Ascending aorta (tissue), 2 donors: ENCODE results near the gene RHOA. TPM values are rescaled to one million over a fixed set of nuclear protein-coding genes. Genes with fewer than 3 reads are reported as not detected.

Experiments
- DNase-seq, 2 donors: peaks; one replicate each; pipeline ENCODE4 v3.0.0-alpha.2; 2019; ENCODE audit warnings: low spot score in 2 of 2
- H3K27ac ChIP-seq, 2 donors: fragments of 200-600 bp; sonication (generic); one replicate each; pipeline ENCODE4 v1.5.1; 2016 to 2017; ENCODE audit warnings: mild to moderate bottlenecking in 1 of 2
- H3K27me3 ChIP-seq: fragments of 200-600 bp; sonication (generic); one replicate; pipeline ENCODE4 v1.5.1; 2017
- H3K36me3 ChIP-seq, 2 donors: fragments of 200-600 bp; sonication (generic); one replicate each; pipeline ENCODE4 v1.5.1; 2016
- H3K4me1 ChIP-seq, 2 donors: fragments of 200-600 bp; sonication (generic); one replicate each; pipeline ENCODE4 v1.5.1; 2016 to 2017; ENCODE audit warnings: mild to moderate bottlenecking in 1 of 2
- H3K4me3 ChIP-seq, 2 donors: fragments of 200-600 bp; sonication (generic); one replicate each; pipeline ENCODE4 v1.5.1; 2016 to 2017; ENCODE audit warnings: mild to moderate bottlenecking in 1 of 2
- H3K9me3 ChIP-seq, 2 donors: fragments of 200-600 bp; sonication (generic); one replicate each; pipeline ENCODE4 v1.5.1; 2016
- intact Hi-C: fragments of 100-400 bp; cut with DNase I; formaldehyde crosslinking; loops from one replicate; pipeline ENCODE4 v1.15.1; 2023
- total RNA-seq: library from RNA; depleted of rRNA; stranded (reverse); fragments of >200 nt; gene quantifications from one replicate; pipeline ENCODE4 v1.1.0, GENCODE V29; 2016
- TF ChIP-seq, protein P1 (sequence below), 3 experiments: fragments of 200-600 bp in 2 of 3; fragments of 450-650 bp in 1 of 3; sonication (generic) in 2 of 3; IDR thresholded peaks; one replicate each; pipeline ENCODE4 v1.5.1; 2016 to 2019; ENCODE audit warnings: antibody characterized with exemption in 3 of 3, mild to moderate bottlenecking in 1 of 3, moderate library complexity in 1 of 3

The RHOA gene
- total RNA-seq, 1 donor from 2014 or later = 426 TPM

DNA sequence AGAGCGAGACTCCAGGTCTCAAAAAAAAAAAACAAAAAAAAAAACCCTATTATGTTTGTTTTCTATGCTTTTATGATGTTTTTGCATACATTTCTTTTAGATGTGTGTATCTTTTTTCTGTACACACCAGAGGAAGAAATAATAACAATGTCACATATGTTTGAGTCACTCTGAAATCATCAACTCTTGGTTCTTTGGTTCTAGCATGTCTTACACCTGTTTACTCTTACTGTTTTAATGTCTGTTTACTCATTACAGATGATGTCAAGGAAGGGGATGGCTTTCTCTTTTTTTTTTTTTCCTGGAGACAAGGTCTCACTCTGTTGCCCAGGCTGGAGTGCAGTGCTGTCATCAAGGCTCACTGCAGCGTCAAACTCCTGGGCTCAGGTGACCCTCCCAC, 24.1 kb downstream of the RHOA start:
- intact Hi-C loops = no loop called here
- TF ChIP-seq, protein P1, sequence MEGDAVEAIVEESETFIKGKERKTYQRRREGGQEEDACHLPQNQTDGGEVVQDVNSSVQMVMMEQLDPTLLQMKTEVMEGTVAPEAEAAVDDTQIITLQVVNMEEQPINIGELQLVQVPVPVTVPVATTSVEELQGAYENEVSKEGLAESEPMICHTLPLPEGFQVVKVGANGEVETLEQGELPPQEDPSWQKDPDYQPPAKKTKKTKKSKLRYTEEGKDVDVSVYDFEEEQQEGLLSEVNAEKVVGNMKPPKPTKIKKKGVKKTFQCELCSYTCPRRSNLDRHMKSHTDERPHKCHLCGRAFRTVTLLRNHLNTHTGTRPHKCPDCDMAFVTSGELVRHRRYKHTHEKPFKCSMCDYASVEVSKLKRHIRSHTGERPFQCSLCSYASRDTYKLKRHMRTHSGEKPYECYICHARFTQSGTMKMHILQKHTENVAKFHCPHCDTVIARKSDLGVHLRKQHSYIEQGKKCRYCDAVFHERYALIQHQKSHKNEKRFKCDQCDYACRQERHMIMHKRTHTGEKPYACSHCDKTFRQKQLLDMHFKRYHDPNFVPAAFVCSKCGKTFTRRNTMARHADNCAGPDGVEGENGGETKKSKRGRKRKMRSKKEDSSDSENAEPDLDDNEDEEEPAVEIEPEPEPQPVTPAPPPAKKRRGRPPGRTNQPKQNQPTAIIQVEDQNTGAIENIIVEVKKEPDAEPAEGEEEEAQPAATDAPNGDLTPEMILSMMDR (IDR thresholded peaks at IDR 0.05) = no peak
- Histone ChIP-seq H3K4me3 (no peak overlapping the region), H3K9me3 (no peaks in the 10 kb centered on the region), H3K27me3 (no peaks in the 10 kb centered on the region), H3K27ac (no peak overlapping the region), H3K4me1 (peaks cover 0 to 21% of the 10 kb centered on the region in 2 donors), H3K36me3 (no peaks in the 10 kb centered on the region)
- DNase-seq = no peak

DNA sequence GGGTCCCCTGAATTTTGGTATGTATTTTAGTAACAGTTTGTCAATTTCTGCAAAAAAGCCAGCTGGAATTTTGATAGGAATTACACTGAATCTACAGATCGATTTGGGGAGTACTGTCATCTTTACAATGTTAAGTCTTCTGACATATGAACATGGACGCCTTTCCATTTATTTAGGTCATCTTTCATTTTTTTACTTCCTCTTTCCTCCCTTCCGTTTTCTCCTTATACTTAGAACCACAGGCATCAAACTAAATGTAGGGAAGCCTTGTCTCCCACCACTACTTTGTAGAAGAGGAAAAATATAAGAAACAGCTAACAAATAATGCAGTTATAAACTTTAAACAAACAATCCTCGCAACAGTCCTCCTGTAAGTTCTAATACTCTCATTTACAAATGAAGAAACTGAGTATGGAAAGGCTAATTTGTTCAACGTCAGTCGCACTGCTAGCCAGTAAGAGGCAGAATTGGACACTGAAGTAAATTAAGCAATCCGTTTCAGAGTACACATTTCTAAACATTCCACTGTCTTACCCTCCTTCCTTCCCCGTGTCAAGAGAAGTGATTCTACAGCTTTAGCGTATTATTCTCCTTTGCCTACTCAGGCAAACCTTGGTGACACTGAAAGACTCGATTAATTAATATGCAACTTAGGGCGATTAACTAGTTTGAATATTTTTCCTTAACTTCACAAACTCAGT, 25.6 kb downstream of the RHOA start:
- H3K4me1 ChIP-seq = peaks cover 0 to 23% of the 10 kb centered on the region in 2 donors
- H3K9me3 ChIP-seq = no peaks in the 10 kb centered on the region
- no peak for DNase-seq
- intact Hi-C loops = no loop called here
- no peaks in the 10 kb centered on the region for H3K36me3 ChIP-seq
- TF ChIP-seq, protein P1 (IDR thresholded peaks at IDR 0.05) = no peak
- H3K4me3 ChIP-seq = no peak overlapping the region
- H3K27ac ChIP-seq = peak overlapping the region in 1 of 2 donors; percentile 39
- H3K27me3 ChIP-seq = no peaks in the 10 kb centered on the region

DNA sequence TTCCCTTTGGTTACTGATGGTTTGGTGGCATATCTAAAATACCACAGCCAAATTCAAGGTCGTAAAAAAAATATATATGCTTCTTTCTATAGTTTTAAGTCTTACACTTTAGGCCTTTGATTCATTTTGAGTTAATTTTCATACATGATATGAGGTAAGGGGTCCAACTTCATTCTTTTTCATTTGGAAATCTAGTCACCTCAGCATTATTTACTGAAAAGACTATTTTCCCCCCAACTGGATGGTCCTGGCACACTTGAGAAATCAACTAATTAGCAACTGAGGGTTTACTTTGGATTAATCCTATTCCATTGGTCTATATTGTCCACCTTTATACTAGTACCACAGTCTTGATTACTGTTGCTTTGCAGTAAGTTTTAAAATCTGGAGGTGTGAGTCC, 26.2 kb downstream of the RHOA start:
- peaks cover 0 to 23% of the 10 kb centered on the region in 2 donors for H3K4me1 ChIP-seq
- no peaks in the 10 kb centered on the region for H3K9me3 ChIP-seq
- H3K4me3 ChIP-seq = no peak overlapping the region
- peak overlapping the region in 1 of 2 donors; percentile 39 for H3K27ac ChIP-seq
- H3K36me3 ChIP-seq = no peaks in the 10 kb centered on the region
- TF ChIP-seq, protein P1 (IDR thresholded peaks at IDR 0.05) = no peak
- DNase-seq = no peak
- no peaks in the 10 kb centered on the region for H3K27me3 ChIP-seq
- intact Hi-C loops = no loop called here

GRCh38 chr3:49383387-49383786, 28.4 kb downstream of the RHOA start:
- TF ChIP-seq, protein P1 (IDR thresholded peaks at IDR 0.05) = no peak
- Histone ChIP-seq H3K4me1 (peaks cover 0 to 29% of the 10 kb centered on the region in 2 donors), H3K4me3 (no peak overlapping the region), H3K27me3 (no peaks in the 10 kb centered on the region), H3K36me3 (no peaks in the 10 kb centered on the region), H3K9me3 (no peaks in the 10 kb centered on the region), H3K27ac (no peak overlapping the region)
- no peak for DNase-seq
- intact Hi-C loops = no loop called here

- TF ChIP-seq, protein P1 (IDR thresholded peaks at IDR 0.05) = no peak
- Histone ChIP-seq H3K27me3 (no peaks in the 10 kb centered on the region), H3K4me1 (peaks cover 0 to 9% of the 10 kb centered on the region in 2 donors), H3K9me3 (no peaks in the 10 kb centered on the region), H3K4me3 (no peak overlapping the region), H3K27ac (peak overlapping the region in 1 of 2 donors; percentile 44), H3K36me3 (peaks cover 18 to 20% of the 10 kb centered on the region in 2 donors)
- intact Hi-C loops = no loop called here
- peak in 1 of 2 donors; percentile 73 for DNase-seq
Measured at GRCh38 chr3:49378249-49378895, 33.4 kb downstream of the RHOA start.
